GM10248 (cell line): ENCODE results near the gene FMNL3.

Experiments used
- CTCF ChIA-PET: fragments of 300-600 bp; sonication (Branson Sonifier 250); formaldehyde crosslinking; extraction: SDS; loops from one replicate; lab custom pipeline; 2021; ENCODE audit warnings: antibody characterized with exemption; lab: Yijun Ruan, JAX
- POLR2A ChIA-PET: fragments of 350-650 bp; sonication (Branson Sonifier 250); formaldehyde crosslinking; extraction: SDS; loops from one replicate; lab custom pipeline; 2020; ENCODE audit warnings: antibody characterized with exemption; lab: Yijun Ruan, JAX
- DNase-seq: peaks from one replicate; pipeline ENCODE4 v3.0.0; 2012; ENCODE audit errors: extremely low spot score
- TF ChIP-seq, protein P1 (sequence below): IDR thresholded peaks from 2 replicates; pipeline ENCODE4 v1.5.1; 2012; ENCODE audit warnings: mild to moderate bottlenecking, low read depth; ENCODE audit errors: extremely low read depth, missing control alignments, control extremely low read depth

The FMNL3 gene

GRCh38 chr12:49708851-49709250 lies 1.6 kb upstream of the FMNL3 start:
- no peak for DNase-seq
- TF ChIP-seq, protein P1, sequence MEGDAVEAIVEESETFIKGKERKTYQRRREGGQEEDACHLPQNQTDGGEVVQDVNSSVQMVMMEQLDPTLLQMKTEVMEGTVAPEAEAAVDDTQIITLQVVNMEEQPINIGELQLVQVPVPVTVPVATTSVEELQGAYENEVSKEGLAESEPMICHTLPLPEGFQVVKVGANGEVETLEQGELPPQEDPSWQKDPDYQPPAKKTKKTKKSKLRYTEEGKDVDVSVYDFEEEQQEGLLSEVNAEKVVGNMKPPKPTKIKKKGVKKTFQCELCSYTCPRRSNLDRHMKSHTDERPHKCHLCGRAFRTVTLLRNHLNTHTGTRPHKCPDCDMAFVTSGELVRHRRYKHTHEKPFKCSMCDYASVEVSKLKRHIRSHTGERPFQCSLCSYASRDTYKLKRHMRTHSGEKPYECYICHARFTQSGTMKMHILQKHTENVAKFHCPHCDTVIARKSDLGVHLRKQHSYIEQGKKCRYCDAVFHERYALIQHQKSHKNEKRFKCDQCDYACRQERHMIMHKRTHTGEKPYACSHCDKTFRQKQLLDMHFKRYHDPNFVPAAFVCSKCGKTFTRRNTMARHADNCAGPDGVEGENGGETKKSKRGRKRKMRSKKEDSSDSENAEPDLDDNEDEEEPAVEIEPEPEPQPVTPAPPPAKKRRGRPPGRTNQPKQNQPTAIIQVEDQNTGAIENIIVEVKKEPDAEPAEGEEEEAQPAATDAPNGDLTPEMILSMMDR, result no peak
- CTCF ChIA-PET, result interaction anchor here (0.7 to 18.2 kb wide), 20 partner anchors 10 to 86 kb away, joined by 3 to 350 read pairs (median 4); partner anchors contain the start of genes PRPF40B and TMBIM6
- POLR2A ChIA-PET, result no interaction called here

- ChIA-PET POLR2A (no interaction called here), CTCF (interaction anchor here (0.8 to 18.2 kb wide), 18 partner anchors 8 to 85 kb away, joined by 3 to 350 read pairs (median 4); partner anchors contain the start of genes PRPF40B and TMBIM6)
- no peak for DNase-seq
- TF ChIP-seq, protein P1, result no peak
These were observed 575 bp upstream of the FMNL3 start for GRCh38 chr12:49707812-49708147.

DNA sequence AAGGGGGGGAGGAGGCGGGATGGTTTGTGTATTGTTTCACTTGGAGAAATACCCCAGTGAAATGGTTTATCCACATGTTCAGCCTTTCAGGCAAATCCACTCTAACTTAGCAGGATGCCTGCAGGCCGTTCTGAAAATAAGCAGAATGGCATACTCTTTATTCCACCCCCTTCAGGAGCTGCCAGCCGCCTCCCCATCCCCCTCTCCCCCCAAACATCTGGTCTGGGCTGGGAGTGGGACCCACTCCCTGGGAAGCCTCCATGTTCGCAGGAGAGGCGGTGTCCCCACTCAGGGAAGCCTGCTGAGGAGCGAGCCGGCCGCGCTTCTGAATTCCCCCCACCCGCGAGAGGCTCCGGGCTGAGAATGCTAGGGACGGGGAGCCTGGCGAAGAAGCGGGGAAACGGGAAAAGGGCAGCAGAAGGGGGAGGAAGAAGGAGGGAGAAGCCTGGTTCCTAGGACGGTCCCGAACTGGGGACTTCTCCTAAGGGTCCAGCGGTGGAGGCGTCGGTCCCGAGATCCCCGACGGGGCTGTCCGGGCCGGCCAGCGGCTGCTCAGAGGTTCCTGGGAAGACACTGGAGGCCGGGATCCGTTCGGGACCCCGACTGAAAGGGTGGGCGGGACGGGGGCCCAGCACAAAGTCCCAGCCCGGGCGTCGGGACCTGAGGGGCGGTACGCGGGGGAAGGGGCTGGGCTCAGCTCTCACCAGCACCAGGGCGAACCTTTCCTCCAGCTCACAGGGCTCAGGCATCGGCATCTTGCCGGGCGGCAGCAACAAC lies 666 bp downstream of the FMNL3 start:
- ChIA-PET POLR2A (interaction anchor here (1.0 to 2.1 kb wide), 3 partner anchors 8 to 35 kb away, joined by 3 to 11 read pairs (median 6); partner anchors contain the start of gene TMBIM6), CTCF (interaction anchor here (0.6 to 18.2 kb wide), 20 partner anchors 9 to 104 kb away, joined by 3 to 350 read pairs (median 5); partner anchors contain the start of genes PRPF40B and TMBIM6)
- DNase-seq, result no peak

GRCh38 chr12:49705479-49706134 lies 1.6 kb downstream of the FMNL3 start:
- POLR2A ChIA-PET, result interaction anchor here (0.8 to 3.3 kb wide), 4 partner anchors 8 to 123 kb away, joined by 5 to 22 read pairs (median 8); partner anchors contain the start of genes NCKAP5L and TMBIM6
- TF ChIP-seq, protein P1, result no peak
- CTCF ChIA-PET, result interaction anchor here (0.8 to 18.2 kb wide), 14 partner anchors 8 to 363 kb away, joined by 3 to 350 read pairs (median 6); partner anchors contain the start of genes PRPF40B and TMBIM6
- peak; percentile 57 for DNase-seq

More for the DNA sequence above, 666 bp downstream of the FMNL3 start:
- TF ChIP-seq, protein P1, result no peak

GRCh38 chr12:49703647-49704137 lies 3.5 kb downstream of the FMNL3 start:
- CTCF ChIA-PET, result interaction anchor here (0.8 to 18.2 kb wide), 22 partner anchors 9 to 408 kb away, joined by 3 to 350 read pairs (median 4); partner anchors contain the start of genes COX14 and TMBIM6
- POLR2A ChIA-PET, result interaction anchor here (0.6 to 3.3 kb wide), 7 partner anchors 12 to 1635 kb away, joined by 3 to 22 read pairs (median 8); partner anchors contain the start of gene TMBIM6
- DNase-seq, result peak; percentile 47
- TF ChIP-seq, protein P1, result no peak

GRCh38 chr12:49702676-49703215 lies 4.5 kb downstream of the FMNL3 start:
- DNase-seq, result no peak
- ChIA-PET CTCF (interaction anchor here (1.0 to 18.2 kb wide), 18 partner anchors 9 to 355 kb away, joined by 3 to 350 read pairs (median 8); partner anchors contain the start of gene TMBIM6), POLR2A (interaction anchor here (0.6 to 3.3 kb wide), 6 partner anchors 11 to 1347 kb away, joined by 3 to 22 read pairs (median 6); partner anchors contain the start of genes TMBIM6 and TUBA1B)
- TF ChIP-seq, protein P1, result no peak
